Panc1 (cell line): ENCODE measurements around the gene CCDC167. TPM values are rescaled to one million over a fixed set of nuclear protein-coding genes. Genes with fewer than 3 reads are reported as not detected.

Source experiments
- ATAC-seq: fragments of 200-7000 bp; cut with Tn5 transposase; 2 replicates; pipeline ENCODE4 v1.9.1; 2020; ENCODE audit warnings: mild to moderate bottlenecking, moderate library complexity
- BruUV-seq: library from RNA; stranded (reverse); fragments of 400-500 nt; replicated peaks from 2 replicates; lab custom pipeline; 2021; lab: Mats Ljungman, UMichigan
- CTCF ChIA-PET: fragments of 300-600 bp; sonication (Branson Sonifier 250); formaldehyde crosslinking; loops from one replicate; lab custom pipeline; 2022; ENCODE audit warnings: antibody characterized with exemption; lab: Charles Lee
- POLR2A ChIA-PET: fragments of 300-600 bp; sonication (Branson Sonifier 250); formaldehyde crosslinking; loops from one replicate; lab custom pipeline; 2022; ENCODE audit warnings: antibody characterized with exemption; lab: Charles Lee
- DNase-seq: peaks from one replicate; pipeline ENCODE4 v3.0.0-alpha.2; 2010; ENCODE audit warnings: low read depth, low spot score
- H3K27ac ChIP-seq: 2 replicates; pipeline ENCODE4 v1.5.1; 2011; ENCODE audit warnings: mild to moderate bottlenecking, low read length, inconsistent platforms
- H3K27me3 ChIP-seq: fragments of 200-500 bp; sonication (Bioruptor generic); 2 replicates; pipeline ENCODE4 v1.6.0; 2014; ENCODE audit warnings: low read length, inconsistent platforms; ENCODE audit not compliant: control insufficient read depth, insufficient read depth
- H3K36me3 ChIP-seq: fragments of 200-500 bp; sonication (Bioruptor generic); 2 replicates; pipeline ENCODE4 v1.5.1; 2014; ENCODE audit warnings: inconsistent platforms, mild to moderate bottlenecking, low read length, moderate library complexity; ENCODE audit not compliant: control insufficient read depth, insufficient read depth
- H3K4me1 ChIP-seq: 2 replicates; pipeline ENCODE4 v1.5.1; 2011; ENCODE audit warnings: inconsistent platforms, mild to moderate bottlenecking, low read length, moderate library complexity; ENCODE audit not compliant: control insufficient read depth, insufficient read depth
- H3K4me3 ChIP-seq, 2 experiments: 2 replicates each; pipeline ENCODE4 v1.5.1; 2011 to 2012; ENCODE audit warnings: low read depth in 2 of 2, low read length in 2 of 2, mild to moderate bottlenecking in 2 of 2, inconsistent platforms in 1 of 2, moderate library complexity in 1 of 2
- H3K9me3 ChIP-seq: fragments of 200-500 bp; sonication (Bioruptor generic); 2 replicates; pipeline ENCODE4 v1.5.1; 2014; ENCODE audit warnings: low read depth, mild to moderate bottlenecking, inconsistent platforms, low read length, moderate library complexity; ENCODE audit not compliant: control insufficient read depth, insufficient read depth
- POLR2AphosphoS5 ChIP-seq: IDR thresholded peaks from 2 replicates; pipeline ENCODE4 v1.6.1; 2012; ENCODE audit warnings: mild to moderate bottlenecking, low read depth, low read length, moderate library complexity
- SIN3A ChIP-seq: IDR thresholded peaks from 2 replicates; pipeline ENCODE4 v1.6.1; 2012; ENCODE audit warnings: low read depth, mild to moderate bottlenecking, low read length, moderate library complexity, borderline replicate concordance; ENCODE audit not compliant: insufficient read depth
- TCF7L2 ChIP-seq: IDR thresholded peaks from 2 replicates; pipeline ENCODE4 v1.6.1; 2011; ENCODE audit warnings: mild to moderate bottlenecking, low read depth, low read length, inconsistent platforms
- in situ Hi-C: cut with HindIII; loops from 2 replicates; pipeline ENCODE4 v1.10.0; 2016; ENCODE audit warnings: low sequenced_read_pairs, low pct_unique_long_range_greater_than_20kb
- intact Hi-C: fragments of 100-400 bp; cut with micrococcal nuclease; formaldehyde crosslinking; loops from one replicate; pipeline ENCODE4 v1.10.0; 2022; ENCODE audit not compliant: unreplicated experiment
- total RNA-seq: library from RNA; stranded (reverse); gene quantifications from one replicate; pipeline ENCODE4 v1.2.1, GENCODE V29; 2021; ENCODE audit not compliant: unreplicated experiment
- TF ChIP-seq, protein P1 (sequence below), 2 experiments: IDR thresholded peaks; 2 replicates each; pipeline ENCODE4 v1.6.1; 2011 to 2012; ENCODE audit warnings: low read depth in 2 of 2, control low read depth in 1 of 2, low read length in 1 of 2, mild to moderate bottlenecking in 1 of 2, moderate library complexity in 1 of 2; ENCODE audit not compliant: insufficient read depth in 1 of 2
- TF ChIP-seq, protein P2 (sequence below): fragments of 450-650 bp; IDR thresholded peaks from 2 replicates; pipeline ENCODE4 v1.5.1; 2017; ENCODE audit warnings: mild to moderate bottlenecking

CCDC167 gene
- total RNA-seq, 1 experiment from 2014 or later, result 57.6 TPM

DNA sequence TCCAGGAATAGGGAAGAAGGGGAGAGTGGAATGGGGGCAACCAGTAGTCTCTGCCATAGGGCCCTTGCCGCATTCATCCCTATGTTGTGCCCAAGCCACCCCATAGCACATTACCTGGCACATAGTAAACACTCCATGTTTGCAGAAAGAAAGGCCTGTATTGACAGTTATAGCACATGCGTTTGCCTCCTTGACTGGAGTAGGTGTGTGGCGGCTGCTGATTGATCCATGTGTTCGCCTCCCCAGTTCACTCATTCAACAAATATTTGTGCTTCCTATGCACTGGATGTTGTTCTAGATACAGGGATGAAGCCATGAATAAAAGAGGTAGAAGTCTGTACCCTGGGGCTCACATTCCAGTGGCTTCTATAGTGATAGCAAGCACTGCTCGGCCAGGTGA, 19.8 kb upstream of the CCDC167 start:
- in situ Hi-C loops, result no loop called here
- Histone ChIP-seq H3K36me3 (no peaks in the 10 kb centered on the region), H3K27ac (no peak overlapping the region), H3K27me3 (no peaks in the 10 kb centered on the region), H3K4me1 (peaks cover 50% of the 10 kb centered on the region), H3K4me3 (no peak overlapping the region), H3K9me3 (no peaks in the 10 kb centered on the region)
- CTCF ChIA-PET, result no interaction called here
- no TSS peak for BruUV-seq
- TF ChIP-seq, protein P1, sequence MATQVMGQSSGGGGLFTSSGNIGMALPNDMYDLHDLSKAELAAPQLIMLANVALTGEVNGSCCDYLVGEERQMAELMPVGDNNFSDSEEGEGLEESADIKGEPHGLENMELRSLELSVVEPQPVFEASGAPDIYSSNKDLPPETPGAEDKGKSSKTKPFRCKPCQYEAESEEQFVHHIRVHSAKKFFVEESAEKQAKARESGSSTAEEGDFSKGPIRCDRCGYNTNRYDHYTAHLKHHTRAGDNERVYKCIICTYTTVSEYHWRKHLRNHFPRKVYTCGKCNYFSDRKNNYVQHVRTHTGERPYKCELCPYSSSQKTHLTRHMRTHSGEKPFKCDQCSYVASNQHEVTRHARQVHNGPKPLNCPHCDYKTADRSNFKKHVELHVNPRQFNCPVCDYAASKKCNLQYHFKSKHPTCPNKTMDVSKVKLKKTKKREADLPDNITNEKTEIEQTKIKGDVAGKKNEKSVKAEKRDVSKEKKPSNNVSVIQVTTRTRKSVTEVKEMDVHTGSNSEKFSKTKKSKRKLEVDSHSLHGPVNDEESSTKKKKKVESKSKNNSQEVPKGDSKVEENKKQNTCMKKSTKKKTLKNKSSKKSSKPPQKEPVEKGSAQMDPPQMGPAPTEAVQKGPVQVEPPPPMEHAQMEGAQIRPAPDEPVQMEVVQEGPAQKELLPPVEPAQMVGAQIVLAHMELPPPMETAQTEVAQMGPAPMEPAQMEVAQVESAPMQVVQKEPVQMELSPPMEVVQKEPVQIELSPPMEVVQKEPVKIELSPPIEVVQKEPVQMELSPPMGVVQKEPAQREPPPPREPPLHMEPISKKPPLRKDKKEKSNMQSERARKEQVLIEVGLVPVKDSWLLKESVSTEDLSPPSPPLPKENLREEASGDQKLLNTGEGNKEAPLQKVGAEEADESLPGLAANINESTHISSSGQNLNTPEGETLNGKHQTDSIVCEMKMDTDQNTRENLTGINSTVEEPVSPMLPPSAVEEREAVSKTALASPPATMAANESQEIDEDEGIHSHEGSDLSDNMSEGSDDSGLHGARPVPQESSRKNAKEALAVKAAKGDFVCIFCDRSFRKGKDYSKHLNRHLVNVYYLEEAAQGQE (IDR thresholded peaks at IDR 0.05; ENCODE audit: insufficient read depth in 1 of 2, low read depth in 2 of 2, low read length in 1 of 2), result no peak
- TF ChIP-seq, protein P2, sequence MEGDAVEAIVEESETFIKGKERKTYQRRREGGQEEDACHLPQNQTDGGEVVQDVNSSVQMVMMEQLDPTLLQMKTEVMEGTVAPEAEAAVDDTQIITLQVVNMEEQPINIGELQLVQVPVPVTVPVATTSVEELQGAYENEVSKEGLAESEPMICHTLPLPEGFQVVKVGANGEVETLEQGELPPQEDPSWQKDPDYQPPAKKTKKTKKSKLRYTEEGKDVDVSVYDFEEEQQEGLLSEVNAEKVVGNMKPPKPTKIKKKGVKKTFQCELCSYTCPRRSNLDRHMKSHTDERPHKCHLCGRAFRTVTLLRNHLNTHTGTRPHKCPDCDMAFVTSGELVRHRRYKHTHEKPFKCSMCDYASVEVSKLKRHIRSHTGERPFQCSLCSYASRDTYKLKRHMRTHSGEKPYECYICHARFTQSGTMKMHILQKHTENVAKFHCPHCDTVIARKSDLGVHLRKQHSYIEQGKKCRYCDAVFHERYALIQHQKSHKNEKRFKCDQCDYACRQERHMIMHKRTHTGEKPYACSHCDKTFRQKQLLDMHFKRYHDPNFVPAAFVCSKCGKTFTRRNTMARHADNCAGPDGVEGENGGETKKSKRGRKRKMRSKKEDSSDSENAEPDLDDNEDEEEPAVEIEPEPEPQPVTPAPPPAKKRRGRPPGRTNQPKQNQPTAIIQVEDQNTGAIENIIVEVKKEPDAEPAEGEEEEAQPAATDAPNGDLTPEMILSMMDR, result no peak
- no peak for TF ChIP-seq TCF7L2
- TF ChIP-seq POLR2AphosphoS5, result no peak
- TF ChIP-seq SIN3A, result no peak
- no peak for DNase-seq
- ATAC-seq, result no peak
- intact Hi-C loops, result no loop called here
- POLR2A ChIA-PET, result no interaction called here

DNA sequence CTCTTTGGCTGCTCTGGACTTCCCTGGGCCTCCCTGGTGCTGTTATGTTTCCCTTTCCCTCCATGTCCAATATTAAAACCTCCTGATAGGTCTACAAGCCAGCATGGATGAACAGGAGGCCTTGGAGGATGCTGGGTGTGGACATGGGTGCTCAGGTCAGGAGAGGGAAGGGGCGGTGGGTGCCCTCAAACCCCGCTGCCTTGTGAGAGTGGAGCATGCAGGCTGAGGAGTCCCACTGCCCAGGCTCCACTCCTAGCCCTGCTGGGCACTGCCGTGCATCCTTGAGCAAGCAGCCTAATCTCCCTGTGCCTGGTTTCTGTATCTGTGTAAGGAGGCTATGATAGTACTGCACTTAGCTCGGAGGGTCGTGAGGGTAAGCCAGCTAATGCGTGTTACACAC, 18.4 kb upstream of the CCDC167 start:
- no TSS peak for BruUV-seq
- ChIA-PET POLR2A (interaction anchor here (0.6 kb wide), 1 partner anchor 352 kb away, joined by 7 read pairs; no protein-coding TSS in a partner anchor), CTCF (no interaction called here)
- intact Hi-C loops (no loop called here), in situ Hi-C loops (no loop called here)
- peaks cover 54% of the 10 kb centered on the region for H3K4me1 ChIP-seq
- no peaks in the 10 kb centered on the region for H3K9me3 ChIP-seq
- H3K36me3 ChIP-seq, result no peaks in the 10 kb centered on the region
- TF ChIP-seq, protein P2, result no peak
- TF ChIP-seq POLR2AphosphoS5, result no peak
- TF ChIP-seq TCF7L2, result no peak
- TF ChIP-seq, protein P1 (IDR thresholded peaks at IDR 0.05; ENCODE audit: insufficient read depth in 1 of 2, low read depth in 2 of 2, low read length in 1 of 2), result no peak
- no peak for TF ChIP-seq SIN3A
- no peak for DNase-seq
- no peak for ATAC-seq
- H3K27me3 ChIP-seq, result no peaks in the 10 kb centered on the region
- peak overlapping the region; percentile 91 for H3K27ac ChIP-seq
- no peak overlapping the region for H3K4me3 ChIP-seq
